Measurements from ENCODE around the gene ZFAND3.

GRCh38 chr6:38107073-38107472 is 287.5 kb downstream of the ZFAND3 start:
- no peak for TF ChIP-seq CTCF (IDR thresholded peaks at IDR 0.05)
- TF ChIP-seq POLR2A (IDR thresholded peaks at IDR 0.05), result no peak

All from Peyer's patch (tissue), 4 donors.